Thyroid gland (tissue), 4 donors: Measurements from ENCODE around the gene CDC37. TPM values are rescaled to one million over a fixed set of nuclear protein-coding genes. Genes with fewer than 3 reads are reported as not detected.
A peak's percentile ranks its signal among the peaks of the same experiment; 100 is the strongest.

Experiments used
- DNase-seq, 2 donors: peaks; one replicate each; pipeline ENCODE4 v3.0.0-alpha.2; 2019
- H3K27ac ChIP-seq, 3 donors: fragments of 200-600 bp; sonication (generic); 1 replicate in 2 of 3; 2 replicates in 1 of 3; pipeline ENCODE4 v1.5.1; 2016 to 2019; ENCODE audit warnings: mild to moderate bottlenecking in 1 of 3, moderate library complexity in 1 of 3
- H3K27me3 ChIP-seq: fragments of 200-600 bp; sonication (generic); one replicate; pipeline ENCODE4 v1.5.1; 2019
- H3K36me3 ChIP-seq, 2 donors: fragments of 200-600 bp; sonication (generic); one replicate each; pipeline ENCODE4 v1.5.1; 2016 to 2019
- H3K4me1 ChIP-seq, 2 donors: fragments of 200-600 bp; sonication (generic); one replicate each; pipeline ENCODE4 v1.5.1; 2017 to 2019
- H3K4me3 ChIP-seq, 3 donors: fragments of 200-600 bp; sonication (generic); replicated peaks in 1 of 3; 1 replicate in 2 of 3; 2 replicates in 1 of 3; pipeline ENCODE4 v1.5.1; 2016; ENCODE audit warnings: mild to moderate bottlenecking in 1 of 3
- H3K9me3 ChIP-seq: fragments of 200-600 bp; sonication (generic); one replicate; pipeline ENCODE4 v1.5.1; 2017
- CTCF ChIP-seq, 6 experiments: fragments of 200-600 bp in 3 of 6; fragments of 450-650 bp in 3 of 6; sonication (generic) in 3 of 6; IDR thresholded peaks; one replicate each; pipeline ENCODE4 v1.5.1; 2016 to 2019; ENCODE audit warnings: antibody characterized with exemption in 6 of 6, mild to moderate bottlenecking in 2 of 6, inconsistent platforms in 1 of 6, moderate library complexity in 1 of 6
- POLR2A ChIP-seq, 2 donors: fragments of 450-650 bp; IDR thresholded peaks; one replicate each; pipeline ENCODE4 v1.6.1; 2017; ENCODE audit warnings: antibody characterized with exemption in 2 of 2, mild to moderate bottlenecking in 2 of 2, moderate library complexity in 1 of 2
- WGBS, 2 donors: methylation state at CpG; one replicate each; pipeline ENCODE4 v1.1.5; 2017; 5-methylcytosine and 5-hydroxymethylcytosine counted together
- intact Hi-C: fragments of 100-400 bp; cut with DNase I; formaldehyde crosslinking; loops from one replicate; pipeline ENCODE4 v1.15.1; 2023
- microRNA counts, 2 donors: library from miRNA; unstranded; fragments of <30 nt; microRNA quantifications; one replicate each; lab custom pipeline; 2016 to 2017
- microRNA-seq: library from miRNA; unstranded; fragments of <30 nt; microRNA quantifications from one replicate; pipeline ENCODE4, GENCODE V29; 2016
- total RNA-seq, 4 donors: library from RNA; depleted of rRNA; stranded (reverse); fragments of >200 nt; gene quantifications; one replicate each; pipeline ENCODE4 v1.2.3, GENCODE V29; 2016

Gene CDC37
- total RNA-seq, 4 donors from 2014 or later = 99.7 to 154 (median 125) TPM

GRCh38 chr19:10352764-10353671 lies 50.3 kb downstream of the CDC37 start:
- no peak overlapping the region for H3K4me3 ChIP-seq
- peak overlapping the region; percentile 24 to 82 (median 73) for H3K27ac ChIP-seq
- peaks cover 4 to 12% of the 10 kb centered on the region in 2 donors for H3K36me3 ChIP-seq
- 53 to 63% methylated on average over 41 to 42 of the region's 63 CpGs for WGBS, 2 donors
- intact Hi-C loops = no loop called here
- H3K27me3 ChIP-seq = no peaks in the 10 kb centered on the region
- peak in 1 of 2 donors; percentile 59 for TF ChIP-seq POLR2A (IDR thresholded peaks at IDR 0.05)
- TF ChIP-seq CTCF (IDR thresholded peaks at IDR 0.05) = no peak
- H3K9me3 ChIP-seq = no peaks in the 10 kb centered on the region
- H3K4me1 ChIP-seq = peaks cover 10 to 12% of the 10 kb centered on the region in 2 donors
- DNase-seq = peak; percentile 93 to 94

DNA sequence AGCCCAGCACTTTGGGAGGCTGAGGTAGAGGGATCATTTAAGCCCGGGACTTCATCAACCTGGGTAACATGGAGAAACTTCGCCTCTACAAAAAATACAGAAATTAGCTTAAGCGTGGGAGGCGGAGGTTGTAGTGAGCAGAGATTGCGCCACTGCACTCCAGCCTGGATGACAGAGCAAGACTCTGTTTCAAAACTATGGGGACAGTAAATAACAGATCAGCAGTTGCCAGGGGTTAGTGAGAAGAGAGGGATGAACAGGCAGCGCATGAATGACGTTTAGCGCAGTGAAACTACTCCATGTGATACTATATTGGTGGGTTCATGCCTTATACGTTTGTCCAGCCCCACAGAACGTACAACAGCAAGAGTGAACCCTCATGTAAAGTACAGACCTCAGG lies 56.8 kb downstream of the CDC37 start:
- Histone ChIP-seq H3K4me1 (peaks cover 5% of the 10 kb centered on the region in 2 donors), H3K36me3 (no peaks in the 10 kb centered on the region), H3K9me3 (no peaks in the 10 kb centered on the region), H3K4me3 (no peak overlapping the region), H3K27ac (no peak overlapping the region), H3K27me3 (no peaks in the 10 kb centered on the region)
- DNase-seq = no peak
- TF ChIP-seq CTCF (IDR thresholded peaks at IDR 0.05) (no peak), POLR2A (IDR thresholded peaks at IDR 0.05) (no peak)
- 75 to 77% methylated on average over 10 of the region's 10 CpGs for WGBS, 2 donors
- intact Hi-C loops = no loop called here

DNA sequence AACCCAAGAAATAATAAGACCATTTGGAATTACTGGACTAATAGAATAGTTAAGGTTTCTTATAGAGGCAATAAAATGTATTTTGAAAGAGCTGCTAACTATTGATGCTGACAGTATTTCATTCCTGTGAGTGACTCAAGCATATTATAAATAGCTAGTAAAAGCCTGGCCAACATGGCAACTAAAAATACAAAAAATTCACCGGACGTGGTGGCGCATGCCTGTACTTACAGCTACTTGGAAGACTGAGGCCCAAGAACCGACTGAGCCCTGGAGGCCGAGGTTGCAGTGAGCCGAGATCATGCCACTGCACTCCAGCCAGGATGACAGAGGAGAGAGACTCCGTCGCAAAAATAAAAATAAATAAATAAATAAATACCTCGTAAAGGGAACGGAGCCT lies 58.6 kb downstream of the CDC37 start:
- 92 to 93% methylated on average over 10 of the region's 10 CpGs for whole genome bisulfite sequencing, 2 donors
- DNase-seq = no peak
- Histone ChIP-seq H3K9me3 (no peaks in the 10 kb centered on the region), H3K27me3 (no peaks in the 10 kb centered on the region), H3K36me3 (no peaks in the 10 kb centered on the region), H3K27ac (no peak overlapping the region), H3K4me3 (no peak overlapping the region), H3K4me1 (no peaks in the 10 kb centered on the region)
- no peak for TF ChIP-seq CTCF (IDR thresholded peaks at IDR 0.05)
- TF ChIP-seq POLR2A (IDR thresholded peaks at IDR 0.05) = no peak
- intact Hi-C loops = no loop called here

- Histone ChIP-seq H3K27ac (no peak overlapping the region), H3K9me3 (no peaks in the 10 kb centered on the region), H3K4me1 (no peaks in the 10 kb centered on the region), H3K36me3 (no peaks in the 10 kb centered on the region), H3K27me3 (no peaks in the 10 kb centered on the region), H3K4me3 (no peak overlapping the region)
- intact Hi-C loops = no loop called here
- no peak for DNase-seq
- TF ChIP-seq POLR2A (IDR thresholded peaks at IDR 0.05) (no peak), CTCF (IDR thresholded peaks at IDR 0.05) (no peak)
- WGBS, 2 donors = 75 to 81% methylated on average over 2 of the region's 2 CpGs
These were observed 59.8 kb downstream of the CDC37 start for GRCh38 chr19:10343495-10343894.

MicroRNAs encoded within 50 kb of the gene (microRNA counts, 767-probe panel; counts per million panel counts)
- microRNA hsa-miR-1181 (lab: Ali Mortazavi, UCI) = 0 counts per million in 2 donors

Small RNA genes lying within 50 kb of the gene (microRNA-seq; reads per million reads assigned to microRNA genes)
- not detected for gene MIR1181

Other genes starting within 250 kb of the CDC37 start
- gene DNMT1, start 208.6 kb downstream of the CDC37 start, total RNA-seq = 10 to 100 TPM; 31.2 to 49.5 (median 36.0) TPM
- gene S1PR2, start 172.2 kb downstream of the CDC37 start, total RNA-seq = 1 to 10 TPM; 3.6 to 9.8 (median 5.3) TPM
- 10 to 100 TPM; 36.1 to 81.7 (median 54.9) TPM for gene MRPL4, start 151.3 kb downstream of the CDC37 start, total RNA-seq
- 10 to 100 TPM in 3 of 4 donors, 1 to 10 TPM in 1; 8.1 to 37.6 (median 19.7) TPM for gene ICAM1, start 132.4 kb downstream of the CDC37 start, total RNA-seq
- gene ICAM4, start 116.6 kb downstream of the CDC37 start, total RNA-seq = under 1 TPM in 1 of 4 donors, not detected in 3; 0.44 TPM
- 1 to 10 TPM in 2 of 4 donors, not detected in 2; 1.0 to 1.6 TPM for gene ICAM5, start 113.6 kb downstream of the CDC37 start, total RNA-seq
- 1 to 10 TPM in 3 of 4 donors, under 1 TPM in 1; 0.75 to 8.8 (median 2.2) TPM for gene ZGLP1, start 93.7 kb downstream of the CDC37 start, total RNA-seq
- 10 to 100 TPM; 22.8 to 44.8 (median 33.3) TPM for gene FDX2, start 87.5 kb downstream of the CDC37 start, total RNA-seq
- gene RAVER1, start 70.0 kb downstream of the CDC37 start, total RNA-seq = 10 to 100 TPM; 18.3 to 52.0 (median 39.1) TPM
- gene ICAM3, start 63.9 kb downstream of the CDC37 start, total RNA-seq = 1 to 10 TPM; 5.5 to 8.5 (median 5.8) TPM
- 100 to 1,000 TPM in 1 of 4 donors, 10 to 100 TPM in 3; 59.1 to 127 (median 70.3) TPM for gene TYK2, start 23.0 kb downstream of the CDC37 start, total RNA-seq
- 10 to 100 TPM; 16.1 to 21.0 (median 18.4) TPM for gene PDE4A, start 17.0 kb upstream of the CDC37 start, total RNA-seq
- 10 to 100 TPM; 95.4 to 99.9 (median 97.8) TPM for gene KEAP1, start 99.8 kb upstream of the CDC37 start, total RNA-seq
- gene S1PR5, start 113.9 kb upstream of the CDC37 start, total RNA-seq = under 1 TPM in 3 of 4 donors, not detected in 1; 0.22 to 0.59 (median 0.27) TPM
- gene ATG4D, start 140.4 kb upstream of the CDC37 start, total RNA-seq = 10 to 100 TPM; 28.4 to 37.0 (median 31.3) TPM
- gene KRI1, start 162.5 kb upstream of the CDC37 start, total RNA-seq = 10 to 100 TPM; 17.3 to 49.7 (median 28.2) TPM
- 1 to 10 TPM; 2.0 to 8.2 (median 3.7) TPM for gene CDKN2D, start 165.4 kb upstream of the CDC37 start, total RNA-seq
- gene AP1M2, start 183.8 kb upstream of the CDC37 start, total RNA-seq = 100 to 1,000 TPM in 2 of 4 donors, 10 to 100 TPM in 2; 69.7 to 129 (median 102) TPM
- gene SLC44A2, start 222.0 kb upstream of the CDC37 start, total RNA-seq = 100 to 1,000 TPM in 2 of 4 donors, 10 to 100 TPM in 2; 86.0 to 141 (median 113) TPM